Measurements from ENCODE around the gene NTRK3.

- TF ChIP-seq CTCF (IDR thresholded peaks at IDR 0.05): no peak
- TF ChIP-seq POLR2A (IDR thresholded peaks at IDR 0.05): no peak
These were observed 13.0 kb upstream of the NTRK3 start for GRCh38 chr15:88269356-88270062.
